Stimulated activated CD4-positive, alpha-beta T cell treated with anti-CD3 and anti-CD28 coated beads, Interleukin-2, amount 100 ng/mL, for 24 hours (primary cell): Measurements from ENCODE around the gene PIR.

Source experiments
- DNase-seq, 2 donors: peaks; one replicate each; pipeline ENCODE4 v3.0.0-alpha.2; 2020

PIR gene

DNA sequence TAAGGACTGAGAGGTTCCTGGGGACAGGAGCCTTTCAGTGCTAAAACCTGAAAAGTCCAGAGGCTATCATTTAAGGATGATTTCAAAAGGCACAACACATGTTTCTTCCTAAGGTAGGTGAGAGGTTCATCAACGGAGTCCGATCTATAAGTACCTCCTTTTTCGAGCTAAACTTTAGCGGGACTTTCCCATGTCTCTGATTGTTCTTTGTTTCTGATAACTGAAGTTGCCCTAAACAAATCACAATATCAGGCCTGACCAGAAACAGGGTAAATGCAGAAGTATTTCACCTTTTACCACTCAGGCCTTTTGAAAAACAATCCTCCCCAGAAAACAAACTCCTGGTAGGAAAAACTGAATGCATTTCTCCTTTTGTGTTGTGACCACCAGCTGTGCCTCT, 17.6 kb downstream of the PIR start:
- no peak for DNase-seq

DNA sequence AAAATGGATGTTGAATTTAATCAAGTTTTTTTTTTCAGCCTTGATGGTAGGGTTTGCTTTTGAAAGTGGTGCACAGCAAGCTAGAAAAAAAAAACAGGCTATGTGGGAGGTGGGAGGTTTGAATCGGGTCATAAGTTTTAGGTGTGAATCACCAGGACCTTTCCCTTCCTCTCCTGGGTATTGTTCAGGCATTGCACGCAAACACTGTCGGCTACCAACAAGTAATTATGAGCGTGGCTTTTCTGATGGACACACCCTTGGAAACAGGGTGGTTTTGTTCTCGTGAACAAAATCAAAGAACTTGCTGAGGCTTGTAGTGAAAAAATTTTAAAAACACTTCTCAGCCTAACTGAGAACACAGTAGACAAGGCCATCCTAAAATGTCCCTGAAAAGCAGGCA, 18.1 kb downstream of the PIR start:
- no peak for DNase-seq

DNA sequence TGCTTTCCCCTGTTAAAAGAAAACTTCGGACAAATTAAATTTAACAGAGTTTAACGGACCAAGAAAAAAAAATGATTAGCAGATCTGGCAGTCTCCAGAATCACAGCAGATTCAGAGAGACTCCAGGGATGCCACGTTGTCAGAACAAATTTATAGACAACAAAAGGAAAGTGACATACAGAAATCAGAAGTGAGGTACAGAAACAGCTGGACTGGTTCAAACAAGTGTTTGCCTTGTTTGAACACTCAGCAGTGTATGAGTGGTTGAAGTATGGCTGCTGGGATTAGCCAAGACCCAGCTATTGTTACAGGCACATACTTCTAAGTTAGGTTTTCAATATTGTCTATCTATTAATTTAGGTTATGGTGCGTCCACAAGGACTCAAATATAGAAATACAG, 19.1 kb downstream of the PIR start:
- DNase-seq: no peak

DNA sequence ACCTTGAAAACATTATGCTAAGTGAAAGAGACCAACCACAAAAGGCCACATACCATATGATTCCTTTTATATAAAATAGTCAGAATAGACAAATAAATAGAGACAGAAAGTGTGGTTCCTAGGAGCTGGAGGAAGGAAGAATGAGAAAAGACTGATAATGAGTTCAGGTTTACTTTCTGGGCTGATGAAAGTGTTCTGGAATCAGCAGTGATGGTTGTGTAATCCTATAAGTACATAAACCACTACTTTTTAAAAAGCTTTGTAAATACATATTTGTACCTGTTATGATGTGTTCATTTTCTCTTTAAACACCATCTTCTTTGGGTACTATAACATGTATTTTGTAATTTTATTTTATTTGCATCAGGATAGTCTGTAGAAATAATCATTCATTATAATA, 20.6 kb downstream of the PIR start:
- no peak for DNase-seq

DNA sequence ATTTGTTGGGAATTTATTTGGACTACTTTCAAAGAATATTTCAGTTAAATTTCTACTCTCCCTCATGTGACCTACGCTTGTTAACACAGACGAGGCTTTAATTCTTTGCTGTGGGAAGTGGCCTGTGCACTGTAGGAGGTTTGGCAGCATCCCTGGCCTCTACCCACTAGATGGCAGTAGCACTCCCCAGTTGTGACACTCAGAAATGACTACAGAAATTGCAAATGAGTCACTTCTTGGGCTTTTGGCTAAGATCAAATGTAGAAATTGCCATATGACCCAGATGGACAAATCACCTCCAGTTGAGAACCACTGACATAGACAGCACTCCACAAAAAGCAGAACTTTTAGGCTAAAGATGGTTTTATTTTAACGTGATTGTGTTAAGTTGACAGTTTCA, 22.1 kb downstream of the PIR start:
- DNase-seq: peak; percentile 53 to 56

DNA sequence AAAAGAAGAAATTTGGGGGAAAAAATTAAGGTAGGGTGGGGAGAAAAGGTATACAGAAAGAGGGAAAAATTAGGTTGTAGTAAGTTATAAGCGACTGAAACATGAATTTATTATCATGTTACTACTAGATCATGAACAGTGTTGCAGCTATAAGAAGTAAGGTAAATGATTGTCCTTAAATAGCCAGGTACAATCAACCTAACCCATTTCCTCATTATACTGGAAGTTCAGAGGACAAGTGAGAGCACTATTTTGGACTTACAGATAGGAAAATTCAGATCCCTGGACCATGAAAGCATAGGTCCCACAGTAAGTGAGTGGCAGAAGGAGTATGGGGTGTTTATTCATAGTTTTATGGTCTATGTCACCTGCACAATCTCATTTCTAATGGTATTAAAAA, 23.5 kb downstream of the PIR start:
- no peak for DNase-seq

DNA sequence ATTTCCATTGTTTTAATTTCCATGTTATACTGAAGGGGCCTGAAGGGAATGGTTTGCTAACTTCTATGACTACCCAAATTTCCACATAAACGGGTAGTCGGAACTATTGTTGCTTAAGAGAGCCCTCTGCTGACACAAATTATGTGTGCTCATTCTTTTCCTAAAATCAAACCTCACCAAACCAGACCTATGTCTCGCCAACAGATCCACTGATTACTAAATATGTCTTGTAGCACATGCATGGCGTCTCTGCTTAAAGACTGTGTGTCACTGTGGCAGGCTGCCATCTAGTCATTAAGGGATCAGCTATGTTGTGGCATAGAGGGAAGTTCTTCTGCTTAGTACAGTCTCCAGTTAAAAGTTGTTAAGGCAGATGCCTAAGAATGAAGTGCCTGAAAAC, 25.1 kb downstream of the PIR start:
- DNase-seq: no peak

DNA sequence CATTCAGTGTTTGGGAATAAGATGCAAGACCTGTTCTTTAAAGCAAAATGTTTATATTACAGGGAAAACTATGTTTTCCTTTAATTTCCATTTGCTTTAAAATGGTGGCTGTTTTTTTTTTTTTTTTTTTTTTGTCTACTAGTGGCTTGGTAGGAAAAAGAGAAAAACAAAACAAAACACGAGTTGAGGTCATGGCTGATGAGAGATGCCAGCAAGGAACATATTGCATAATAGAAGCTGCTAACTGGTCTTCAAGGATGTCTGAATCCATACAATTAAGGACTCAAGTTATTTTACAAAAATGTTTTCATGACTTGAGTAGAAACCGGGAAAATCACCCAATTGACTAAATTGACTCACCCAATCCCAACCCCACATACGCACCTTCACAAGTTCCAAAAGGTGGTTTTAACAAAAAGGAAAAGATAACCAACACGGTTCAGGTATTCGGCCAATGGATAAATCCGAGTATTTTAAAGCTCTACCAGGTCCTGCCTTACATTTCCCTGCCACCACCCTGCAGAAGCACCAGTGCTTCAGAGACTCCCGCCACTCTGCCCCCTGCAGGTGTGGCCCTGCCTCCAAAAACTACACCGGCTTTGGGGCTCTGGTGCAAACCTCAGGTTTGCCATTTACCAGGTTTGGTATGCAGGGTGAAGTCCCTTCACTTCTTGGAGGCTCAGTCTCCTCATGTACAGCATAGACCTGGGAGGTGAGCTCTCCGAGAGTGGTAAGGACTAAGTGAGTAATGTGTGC, 27.1 kb downstream of the PIR start:
- no peak for DNase-seq

DNA sequence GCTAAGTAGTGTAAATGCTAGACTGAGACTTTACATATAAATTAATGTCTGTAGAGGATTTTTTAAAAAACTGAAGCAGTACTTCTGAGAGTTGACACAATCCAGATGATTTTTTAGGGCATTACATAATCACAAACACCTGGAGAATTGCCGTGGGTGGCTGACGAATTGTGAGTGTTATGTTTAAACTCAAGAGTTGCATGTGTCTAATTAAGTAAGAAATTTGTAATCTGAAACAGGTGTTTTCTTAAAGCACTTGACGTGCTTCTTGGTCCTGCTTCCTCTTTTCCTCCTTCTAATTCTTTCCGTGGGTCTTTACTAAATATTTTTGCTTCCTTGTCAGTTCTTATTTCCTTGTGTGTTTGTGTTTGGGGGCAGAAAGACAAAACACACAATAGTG, 27.8 kb downstream of the PIR start:
- no peak for DNase-seq

DNA sequence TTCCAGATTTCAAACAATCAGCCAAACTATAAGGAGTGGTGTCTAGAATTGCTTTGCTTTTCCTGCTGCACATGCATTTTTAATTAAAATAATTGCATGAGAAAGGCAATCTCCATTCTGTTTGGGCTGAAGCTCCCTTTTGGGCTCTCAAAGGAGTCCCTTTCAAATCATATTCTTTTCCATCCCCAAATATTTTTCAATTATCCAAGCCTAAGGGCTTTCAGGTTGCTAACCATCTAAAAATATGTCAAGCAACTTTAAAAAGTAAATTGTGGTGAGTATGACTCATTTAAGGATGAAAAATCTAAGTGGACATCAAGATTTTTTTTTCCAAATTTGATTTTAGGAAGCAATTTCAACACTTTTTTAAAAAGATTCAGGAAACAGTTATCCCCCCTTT, 28.4 kb downstream of the PIR start:
- DNase-seq: no peak

DNA sequence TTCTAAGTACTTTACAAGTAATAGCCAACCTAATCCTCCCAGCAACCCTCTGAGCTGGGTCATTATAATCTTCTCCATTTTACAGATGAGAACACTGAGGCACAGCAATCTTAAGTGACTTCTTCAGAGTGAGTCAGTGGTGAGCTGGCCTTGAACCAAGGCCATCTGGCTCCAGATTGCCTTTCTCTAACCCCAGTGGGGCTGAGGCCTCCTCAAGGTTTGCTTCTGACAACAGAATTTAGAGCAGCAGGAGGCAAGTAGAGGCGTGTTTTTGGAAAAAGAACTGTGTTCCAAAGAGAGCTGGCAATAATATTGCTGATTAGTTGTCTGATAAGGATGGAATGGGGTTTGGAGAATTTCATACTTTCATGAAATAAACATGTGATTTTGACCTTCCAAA, 41.2 kb downstream of the PIR start:
- no peak for DNase-seq

DNA sequence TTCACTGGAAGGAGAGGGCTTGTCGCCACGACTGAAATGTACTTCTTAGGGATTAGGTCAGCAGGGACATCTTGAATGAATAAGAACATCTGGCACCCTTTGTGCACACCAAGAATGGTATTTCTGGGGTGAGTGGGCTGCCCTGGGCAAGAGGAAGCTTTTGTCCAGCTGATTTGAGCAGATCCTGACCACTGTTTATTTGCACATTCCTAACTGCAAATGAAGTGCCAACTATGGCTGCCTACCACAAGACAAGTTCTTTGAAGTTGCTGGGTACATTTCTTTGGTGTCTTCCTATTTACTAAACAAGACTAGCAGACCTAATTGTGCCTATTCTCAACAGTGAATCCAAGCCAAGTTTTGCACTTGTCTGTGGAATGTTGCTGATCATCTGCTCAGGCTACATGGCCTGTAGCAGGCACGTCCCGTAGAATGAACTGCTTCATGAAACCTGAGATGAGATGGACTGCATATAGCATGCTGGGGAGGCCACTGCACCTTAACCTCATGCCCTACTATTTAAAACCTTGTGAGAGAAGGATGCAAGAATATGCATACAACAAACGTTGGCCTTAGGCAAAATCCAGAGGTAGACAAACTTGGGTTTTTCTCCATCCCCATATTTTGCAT, 45.0 kb downstream of the PIR start:
- no peak for DNase-seq

DNA sequence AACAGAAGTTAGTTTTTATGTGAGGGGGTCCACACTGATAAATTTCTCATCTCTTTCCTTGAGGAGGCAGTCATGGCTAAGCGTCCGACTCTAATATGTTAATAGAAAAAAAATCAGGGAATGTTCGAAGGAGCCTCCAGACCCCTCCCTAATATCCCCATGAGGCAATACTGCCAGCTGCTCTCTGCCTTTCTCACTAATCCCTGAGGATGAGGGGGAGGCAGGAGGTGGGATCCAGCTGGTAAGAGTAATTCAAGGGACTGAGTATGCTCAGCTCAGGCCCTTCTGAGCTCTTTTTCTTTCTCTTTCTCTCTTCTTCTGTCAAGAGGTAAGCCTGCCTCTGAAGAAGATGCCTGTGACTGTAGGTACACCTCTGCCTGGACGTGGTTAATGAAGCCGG, 51.7 kb downstream of the PIR start:
- DNase-seq: no peak

DNA sequence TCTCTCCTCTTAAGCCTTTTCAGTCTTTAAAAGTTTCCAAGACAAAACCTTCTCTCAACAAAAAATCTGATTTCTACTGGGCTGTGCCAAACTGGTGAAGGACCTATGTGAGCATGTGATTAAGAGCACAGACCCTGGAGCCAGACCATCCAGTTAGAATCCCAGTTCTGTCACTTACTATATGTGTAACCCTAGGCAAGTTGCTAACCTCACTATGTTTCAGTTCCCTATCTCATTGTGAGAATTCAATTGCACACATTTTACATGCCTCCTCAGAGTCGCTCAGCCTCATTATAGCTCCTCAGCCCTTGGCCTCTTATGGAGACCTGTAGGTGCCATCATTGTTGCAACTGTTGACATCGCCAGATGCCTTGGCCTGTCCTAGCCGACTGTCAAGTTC, 54.8 kb downstream of the PIR start:
- DNase-seq: no peak

DNA sequence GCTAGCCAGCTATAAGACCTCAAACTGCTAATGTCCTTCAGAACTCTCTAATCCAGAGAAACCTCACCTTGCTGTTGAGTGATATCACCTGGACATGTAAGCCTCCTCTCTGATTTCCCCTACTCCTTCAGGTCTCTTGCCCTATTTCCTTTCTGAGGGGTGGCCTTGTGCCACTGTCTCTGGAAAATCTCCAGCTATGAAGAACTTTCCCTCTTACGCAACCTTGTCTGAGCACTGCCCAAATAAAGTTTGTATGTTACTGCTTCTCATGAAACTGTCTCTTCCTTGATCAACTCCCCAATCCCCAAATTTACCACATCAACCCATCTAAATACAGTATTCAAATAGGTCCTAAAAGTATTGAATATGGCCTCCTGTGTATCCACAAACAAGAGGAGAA, 55.4 kb downstream of the PIR start:
- no peak for DNase-seq

DNA sequence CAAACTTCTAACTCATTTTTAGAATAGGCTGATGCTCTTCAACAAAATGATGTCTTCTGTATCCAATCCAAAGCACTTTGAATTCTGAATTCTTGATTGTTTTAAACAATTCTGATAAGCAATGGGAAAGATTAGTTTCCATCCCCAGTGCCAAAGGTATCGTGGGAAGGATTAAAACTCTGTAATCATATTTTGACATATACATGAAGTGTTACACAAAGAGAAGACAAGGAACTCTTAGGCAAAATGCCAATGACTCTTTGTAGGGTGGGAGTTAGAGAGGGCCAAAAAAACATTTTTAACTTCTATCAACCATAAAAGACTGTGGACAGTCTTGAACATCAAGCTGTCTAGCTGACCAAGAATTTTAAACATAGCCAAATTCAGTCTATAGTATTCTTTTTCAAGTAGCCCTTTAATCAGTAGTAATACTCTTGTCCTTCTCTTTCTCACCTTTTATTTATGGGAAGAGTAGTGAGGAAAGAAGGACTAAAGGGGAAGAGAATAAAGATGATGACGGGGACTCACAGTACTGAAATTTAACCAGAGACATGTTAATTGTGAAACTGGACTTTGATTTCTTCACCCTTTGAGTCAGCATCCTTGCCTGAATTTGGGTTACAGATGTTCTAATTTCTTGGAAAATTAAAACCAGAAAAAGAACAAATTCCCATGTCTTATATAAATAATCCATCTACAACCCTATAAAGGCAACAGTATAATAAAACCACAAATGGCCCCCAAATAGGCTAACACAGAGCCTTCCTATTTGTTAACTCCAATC, 57.1 kb downstream of the PIR start:
- DNase-seq: no peak

DNA sequence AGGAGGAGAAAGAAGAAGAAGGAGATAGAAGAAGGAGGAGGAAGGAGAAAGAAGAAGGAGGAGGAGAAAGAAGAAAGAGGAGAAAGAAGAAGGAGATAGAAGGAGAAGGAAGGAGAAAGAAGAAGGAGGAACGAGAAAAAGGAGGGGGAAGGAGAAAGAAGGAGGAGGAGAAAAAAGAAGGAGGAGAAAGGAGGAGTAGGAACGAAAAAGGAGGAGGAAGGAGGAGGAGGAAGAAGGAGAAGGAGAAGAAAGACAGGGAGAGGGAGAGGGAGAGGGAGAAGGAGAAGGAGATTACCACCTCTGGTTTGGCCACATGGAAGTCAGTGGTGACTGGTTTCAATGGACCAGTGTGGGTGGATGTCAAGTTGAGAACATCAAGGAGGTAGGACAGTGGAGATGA, 58.9 kb downstream of the PIR start:
- DNase-seq: no peak

DNA sequence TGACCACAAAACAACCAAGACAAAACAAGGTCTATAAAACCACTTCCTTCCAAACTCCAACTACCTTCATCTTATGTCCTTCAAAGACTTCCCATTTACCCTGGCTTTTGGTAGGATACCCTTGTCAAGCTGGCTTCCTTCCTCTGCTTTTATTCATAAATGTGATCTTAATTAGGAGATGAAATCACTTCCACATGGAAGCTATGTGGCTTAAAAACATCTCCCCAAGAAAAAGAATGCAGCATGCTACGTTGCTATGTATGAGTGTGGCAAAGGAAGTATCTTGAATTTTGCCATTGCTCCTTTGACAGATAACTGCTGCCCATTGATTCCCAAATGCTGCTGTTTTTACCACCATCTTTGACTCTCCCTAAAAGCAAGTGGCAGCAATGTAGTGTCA, 62.5 kb downstream of the PIR start:
- DNase-seq: no peak

DNA sequence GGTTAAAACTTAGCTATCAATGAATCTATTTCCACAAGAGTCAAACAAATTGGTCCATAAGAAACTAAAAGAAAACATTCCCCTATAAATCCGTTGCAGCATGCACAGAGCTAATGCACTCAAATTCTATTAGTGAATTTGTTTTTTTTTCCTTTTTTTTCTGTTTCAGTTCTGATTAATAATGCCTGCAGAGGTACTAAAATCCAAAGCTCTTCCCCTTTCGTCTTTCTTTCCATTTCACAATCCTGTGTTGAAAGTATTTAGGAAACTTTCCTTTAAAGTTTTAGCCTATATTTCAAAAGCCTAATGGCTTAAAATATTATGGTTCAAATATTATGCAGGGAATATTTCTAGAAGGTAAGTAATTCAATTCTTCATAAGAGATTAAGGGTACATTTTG, 63.1 kb downstream of the PIR start:
- no peak for DNase-seq

DNA sequence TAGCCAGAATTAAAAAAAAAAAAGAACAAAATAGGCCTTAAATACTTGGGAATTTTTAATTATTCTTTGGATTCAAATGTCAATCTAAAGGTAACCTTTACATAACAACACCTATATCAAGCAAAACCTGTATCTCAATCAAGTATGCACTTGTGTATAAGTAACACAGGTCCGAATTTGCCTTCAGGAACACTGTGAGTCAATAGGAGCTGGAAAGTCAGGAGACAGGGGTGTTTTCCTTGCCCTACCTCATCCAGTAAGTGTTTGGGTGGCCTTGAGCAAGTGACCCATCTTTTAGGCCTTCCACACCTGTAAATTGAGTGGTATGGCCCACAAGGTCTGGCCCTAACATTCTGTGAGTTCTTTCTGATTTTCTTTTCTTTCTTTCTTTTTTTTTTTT, 68.1 kb downstream of the PIR start:
- no peak for DNase-seq

DNA sequence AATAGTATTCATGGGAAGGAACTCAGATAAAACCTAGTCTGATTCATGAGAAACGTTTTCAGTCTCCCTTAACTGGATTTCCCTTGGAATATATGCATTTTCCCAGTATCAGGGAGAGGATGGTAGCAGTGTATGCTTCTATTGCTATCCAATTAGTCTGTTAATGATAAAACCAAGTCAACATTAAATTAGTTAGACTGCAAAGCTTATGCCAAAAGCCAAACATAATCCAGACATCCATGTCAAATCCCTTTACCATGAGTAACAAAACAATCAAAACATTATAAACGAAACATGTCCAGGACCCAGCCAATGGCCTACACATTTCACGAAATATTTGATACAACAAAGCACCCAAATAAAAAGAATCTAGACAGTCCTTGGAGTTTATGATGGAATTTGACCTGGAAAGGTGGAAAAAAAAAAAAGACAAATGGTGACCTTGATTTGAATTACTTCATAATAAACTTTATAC, 74.4 kb downstream of the PIR start:
- DNase-seq: no peak

DNA sequence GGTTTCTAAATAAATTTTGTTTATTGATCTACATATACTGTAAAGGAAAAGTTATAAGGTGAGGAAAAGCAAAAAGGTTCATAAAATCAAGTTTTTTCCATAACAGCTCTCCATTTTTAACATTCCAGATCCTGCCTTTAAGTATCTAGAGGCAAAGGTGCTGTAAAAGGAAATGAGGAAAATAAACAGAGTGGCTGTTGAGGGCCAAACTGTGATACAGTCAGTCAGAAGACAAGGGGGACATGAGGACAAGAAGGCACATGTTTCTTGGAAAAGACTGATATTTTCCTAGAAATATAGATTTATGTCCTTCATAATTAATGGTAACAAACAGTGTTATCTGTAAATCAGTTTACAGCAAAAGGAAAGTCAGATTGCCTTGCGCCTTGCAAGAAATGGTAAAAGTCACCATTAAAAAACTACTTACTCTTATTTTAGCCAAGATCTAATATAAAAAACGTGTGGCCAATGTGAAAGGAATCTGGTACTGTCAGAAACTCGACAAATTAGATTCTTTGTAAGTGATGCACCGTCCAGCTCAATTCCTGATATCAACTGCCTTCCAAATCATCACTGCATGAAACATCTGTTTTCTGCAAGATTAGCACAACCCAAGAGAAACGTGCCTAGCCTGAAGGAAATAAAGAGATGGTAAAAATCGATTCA, 75.0 kb downstream of the PIR start:
- no peak for DNase-seq

DNA sequence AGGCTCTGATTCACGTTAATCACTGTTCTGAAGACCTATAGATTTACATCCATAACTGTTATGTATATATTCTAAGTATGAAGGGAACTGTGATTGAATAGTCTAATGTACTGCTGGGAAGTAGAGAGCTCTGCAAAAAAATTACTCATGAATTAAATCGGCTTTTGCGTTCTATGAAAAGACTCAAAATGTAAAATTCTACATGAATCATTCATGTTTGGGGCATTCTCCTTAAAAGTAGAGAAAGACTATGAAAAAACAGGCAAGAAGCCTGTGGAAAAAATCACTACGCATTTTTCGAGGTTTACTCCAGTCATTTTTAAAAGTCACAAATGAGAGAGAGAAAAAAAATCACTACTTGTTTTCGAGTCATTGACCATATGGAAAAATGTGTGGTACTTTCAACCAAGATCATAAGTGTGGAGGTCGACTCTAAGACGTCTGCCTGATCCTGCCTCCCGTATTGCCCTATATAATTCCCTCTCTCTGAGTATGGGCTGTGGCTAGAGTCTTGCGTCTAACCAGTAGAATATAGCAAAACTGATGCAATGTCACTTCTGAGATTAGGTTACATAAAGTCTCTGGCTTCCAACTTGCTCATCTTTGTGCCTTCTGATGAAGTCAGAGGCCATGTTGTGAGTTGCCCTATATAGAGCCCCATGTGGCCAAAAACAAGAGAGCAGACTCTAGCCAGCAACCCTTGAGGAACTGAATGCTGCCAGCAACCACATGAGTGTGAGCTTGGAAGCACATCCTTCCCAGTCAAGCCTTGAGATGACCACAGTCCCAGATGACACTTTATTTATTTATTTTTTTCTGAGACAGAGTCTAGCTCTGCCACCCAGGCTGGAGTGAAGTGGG, 76.8 kb downstream of the PIR start:
- DNase-seq: no peak
